GM19395 (cell line): ENCODE measurements around the gene MAJIN.

Experiments
- ATAC-seq: cut with Tn5 transposase; IDR thresholded peaks from one replicate; pipeline ENCODE4 v1.9.1; 2021; ENCODE audit warnings: mild to moderate bottlenecking, moderate library complexity; ENCODE audit not compliant: unreplicated experiment

Gene MAJIN

GRCh38 chr11:64933213-64933934 is 38.5 kb downstream of the MAJIN start:
- no peak for ATAC-seq

GRCh38 chr11:64932324-64932723 is 39.6 kb downstream of the MAJIN start:
- ATAC-seq = no peak

GRCh38 chr11:64931290-64931689 is 40.6 kb downstream of the MAJIN start:
- no peak for ATAC-seq

GRCh38 chr11:64930340-64930739 is 41.6 kb downstream of the MAJIN start:
- no peak for ATAC-seq

GRCh38 chr11:64929625-64930024 is 42.3 kb downstream of the MAJIN start:
- no peak for ATAC-seq

GRCh38 chr11:64928957-64929356 is 43.0 kb downstream of the MAJIN start:
- ATAC-seq = no peak

- no peak for ATAC-seq
These were observed 45.2 kb downstream of the MAJIN start for GRCh38 chr11:64926689-64927088.

- no peak for ATAC-seq
These were observed 46.1 kb downstream of the MAJIN start for GRCh38 chr11:64925536-64926436.

GRCh38 chr11:64924910-64925284 is 47.0 kb downstream of the MAJIN start:
- no peak for ATAC-seq

GRCh38 chr11:64923944-64924909 is 47.7 kb downstream of the MAJIN start, which contains the start of gene PPP2R5B:
PPP2R5B (plus strand) TSS chr11:64924689; CDS start chr11:64925735, 1,046 bp downstream.
- peak; percentile 85 for ATAC-seq

GRCh38 chr11:64923151-64923661 is 48.7 kb downstream of the MAJIN start:
- ATAC-seq = no peak

GRCh38 chr11:64921384-64921783 is 50.5 kb downstream of the MAJIN start:
- ATAC-seq = no peak

GRCh38 chr11:64920124-64920523 is 51.8 kb downstream of the MAJIN start:
- ATAC-seq = no peak

GRCh38 chr11:64919627-64920026 is 52.3 kb downstream of the MAJIN start:
- no peak for ATAC-seq

GRCh38 chr11:64918017-64918416 is 53.9 kb downstream of the MAJIN start:
- ATAC-seq = no peak

GRCh38 chr11:64917663-64917995 is 54.3 kb downstream of the MAJIN start:
- ATAC-seq = no peak

- peak; percentile 94 for ATAC-seq
These were observed 54.9 kb downstream of the MAJIN start, which contains the start of gene ATG2A for GRCh38 chr11:64916775-64917662. ATG2A (minus strand) TSS chr11:64917209; CDS start chr11:64917135, 74 bp downstream.

GRCh38 chr11:64916040-64916774 is 55.7 kb downstream of the MAJIN start:
- ATAC-seq = no peak

GRCh38 chr11:64915376-64915887 is 56.5 kb downstream of the MAJIN start:
- ATAC-seq = no peak
